Dendritic cell treated with granulocyte-macrophage colony-stimulating factor and Interleukin-4, amounts not matched to agents 40 ng/mL and 50 ng/mL, for 4 days (primary cell): ENCODE measurements around the gene CHPF2.

Source experiments
- H3K27ac Mint-ChIP-seq: one replicate; pipeline ENCODE4 v1.8.0; 2022; ENCODE audit warnings: mild to moderate bottlenecking, mixed read lengths
- H3K27me3 Mint-ChIP-seq: one replicate; pipeline ENCODE4 v1.8.0; 2022; ENCODE audit warnings: mild to moderate bottlenecking, mixed read lengths
- H3K36me3 Mint-ChIP-seq: one replicate; pipeline ENCODE4 v1.8.0; 2022; ENCODE audit warnings: low read depth, mixed read lengths
- H3K4me1 Mint-ChIP-seq: one replicate; pipeline ENCODE4 v1.8.0; 2022; ENCODE audit warnings: low read depth, mixed read lengths
- H3K4me3 Mint-ChIP-seq: one replicate; pipeline ENCODE4 v1.8.0; 2022; ENCODE audit warnings: mild to moderate bottlenecking, moderate library complexity, mixed read lengths
- H3K9me3 Mint-ChIP-seq: one replicate; pipeline ENCODE4 v1.8.0; 2022; ENCODE audit warnings: mixed read lengths
- intact Hi-C: fragments of 100-400 bp; cut with micrococcal nuclease; formaldehyde crosslinking; loops from one replicate; pipeline ENCODE4 v1.15.0; 2022

CHPF2 gene

DNA sequence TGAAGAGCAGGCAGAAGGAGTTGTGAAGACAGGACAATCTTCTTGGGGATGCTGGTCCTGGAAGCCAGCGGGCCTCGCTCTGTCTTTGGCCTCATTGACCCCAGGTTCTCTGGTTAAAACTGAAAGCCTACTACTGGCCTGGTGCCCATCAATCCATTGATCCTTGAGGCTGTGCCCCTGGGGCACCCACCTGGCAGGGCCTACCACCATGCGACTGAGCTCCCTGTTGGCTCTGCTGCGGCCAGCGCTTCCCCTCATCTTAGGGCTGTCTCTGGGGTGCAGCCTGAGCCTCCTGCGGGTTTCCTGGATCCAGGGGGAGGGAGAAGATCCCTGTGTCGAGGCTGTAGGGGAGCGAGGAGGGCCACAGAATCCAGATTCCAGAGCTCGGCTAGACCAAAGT is 1.5 kb downstream of the CHPF2 start:
- Mint-ChIP-seq H3K4me3 (peak overlapping the region; percentile 98), H3K36me3 (peaks cover 60% of the 10 kb centered on the region), H3K27me3 (peaks cover 1% of the 10 kb centered on the region), H3K4me1 (peaks cover 33% of the 10 kb centered on the region), H3K9me3 (no peaks in the 10 kb centered on the region), H3K27ac (peak overlapping the region; percentile 96)
- intact Hi-C loops, result no loop called here

DNA sequence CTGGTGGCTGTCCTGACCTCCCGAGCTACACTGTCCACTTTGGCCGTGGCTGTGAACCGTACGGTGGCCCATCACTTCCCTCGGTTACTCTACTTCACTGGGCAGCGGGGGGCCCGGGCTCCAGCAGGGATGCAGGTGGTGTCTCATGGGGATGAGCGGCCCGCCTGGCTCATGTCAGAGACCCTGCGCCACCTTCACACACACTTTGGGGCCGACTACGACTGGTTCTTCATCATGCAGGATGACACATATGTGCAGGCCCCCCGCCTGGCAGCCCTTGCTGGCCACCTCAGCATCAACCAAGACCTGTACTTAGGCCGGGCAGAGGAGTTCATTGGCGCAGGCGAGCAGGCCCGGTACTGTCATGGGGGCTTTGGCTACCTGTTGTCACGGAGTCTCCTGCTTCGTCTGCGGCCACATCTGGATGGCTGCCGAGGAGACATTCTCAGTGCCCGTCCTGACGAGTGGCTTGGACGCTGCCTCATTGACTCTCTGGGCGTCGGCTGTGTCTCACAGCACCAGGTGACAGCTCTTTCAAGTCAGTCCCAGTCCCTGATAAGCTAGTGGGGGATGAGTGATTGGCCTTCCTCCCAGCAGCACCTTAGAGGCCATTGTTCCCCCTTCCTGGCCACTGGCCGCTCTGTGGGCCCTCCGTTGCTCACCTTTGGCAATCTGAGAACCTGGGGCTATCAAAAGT is 3.0 kb downstream of the CHPF2 start:
- intact Hi-C loops, result no loop called here
- no peaks in the 10 kb centered on the region for H3K27me3 Mint-ChIP-seq
- no peak overlapping the region for H3K27ac Mint-ChIP-seq
- H3K4me3 Mint-ChIP-seq, result no peak overlapping the region
- H3K36me3 Mint-ChIP-seq, result peaks cover 75% of the 10 kb centered on the region
- no peaks in the 10 kb centered on the region for H3K9me3 Mint-ChIP-seq
- H3K4me1 Mint-ChIP-seq, result peaks cover 33% of the 10 kb centered on the region

DNA sequence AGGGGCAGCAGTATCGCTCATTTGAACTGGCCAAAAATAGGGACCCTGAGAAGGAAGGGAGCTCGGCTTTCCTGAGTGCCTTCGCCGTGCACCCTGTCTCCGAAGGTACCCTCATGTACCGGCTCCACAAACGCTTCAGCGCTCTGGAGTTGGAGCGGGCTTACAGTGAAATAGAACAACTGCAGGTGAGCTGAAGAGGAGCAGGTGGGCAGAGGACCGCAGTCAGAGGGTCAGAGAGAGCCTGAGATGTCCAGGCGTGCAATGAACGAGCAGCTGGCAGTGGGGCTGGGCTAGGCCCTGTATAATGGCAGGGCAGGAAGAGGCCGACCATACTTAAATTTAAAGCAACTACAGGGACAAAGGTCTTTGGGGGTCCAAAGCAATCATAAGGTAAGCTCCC is 4.1 kb downstream of the CHPF2 start:
- intact Hi-C loops, result no loop called here
- H3K36me3 Mint-ChIP-seq, result peaks cover 76% of the 10 kb centered on the region
- peaks cover 33% of the 10 kb centered on the region for H3K4me1 Mint-ChIP-seq
- no peaks in the 10 kb centered on the region for H3K27me3 Mint-ChIP-seq
- no peak overlapping the region for H3K27ac Mint-ChIP-seq
- H3K9me3 Mint-ChIP-seq, result no peaks in the 10 kb centered on the region
- no peak overlapping the region for H3K4me3 Mint-ChIP-seq

DNA sequence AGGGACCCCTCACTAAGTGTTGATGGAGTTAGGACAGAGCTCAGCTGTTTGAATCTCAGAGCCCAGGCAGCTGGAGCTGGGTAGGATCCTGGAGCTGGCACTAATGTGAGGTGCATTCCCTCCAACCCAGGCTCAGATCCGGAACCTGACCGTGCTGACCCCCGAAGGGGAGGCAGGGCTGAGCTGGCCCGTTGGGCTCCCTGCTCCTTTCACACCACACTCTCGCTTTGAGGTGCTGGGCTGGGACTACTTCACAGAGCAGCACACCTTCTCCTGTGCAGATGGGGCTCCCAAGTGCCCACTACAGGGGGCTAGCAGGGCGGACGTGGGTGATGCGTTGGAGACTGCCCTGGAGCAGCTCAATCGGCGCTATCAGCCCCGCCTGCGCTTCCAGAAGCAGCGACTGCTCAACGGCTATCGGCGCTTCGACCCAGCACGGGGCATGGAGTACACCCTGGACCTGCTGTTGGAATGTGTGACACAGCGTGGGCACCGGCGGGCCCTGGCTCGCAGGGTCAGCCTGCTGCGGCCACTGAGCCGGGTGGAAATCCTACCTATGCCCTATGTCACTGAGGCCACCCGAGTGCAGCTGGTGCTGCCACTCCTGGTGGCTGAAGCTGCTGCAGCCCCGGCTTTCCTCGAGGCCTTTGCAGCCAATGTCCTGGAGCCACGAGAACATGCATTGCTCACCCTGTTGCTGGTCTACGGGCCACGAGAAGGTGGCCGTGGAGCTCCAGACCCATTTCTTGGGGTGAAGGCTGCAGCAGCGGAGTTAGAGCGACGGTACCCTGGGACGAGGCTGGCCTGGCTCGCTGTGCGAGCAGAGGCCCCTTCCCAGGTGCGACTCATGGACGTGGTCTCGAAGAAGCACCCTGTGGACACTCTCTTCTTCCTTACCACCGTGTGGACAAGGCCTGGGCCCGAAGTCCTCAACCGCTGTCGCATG is 5.2 kb downstream of the CHPF2 start:
- no peak overlapping the region for H3K4me3 Mint-ChIP-seq
- H3K4me1 Mint-ChIP-seq, result peaks cover 24% of the 10 kb centered on the region
- H3K27me3 Mint-ChIP-seq, result peaks cover 2% of the 10 kb centered on the region
- intact Hi-C loops, result no loop called here
- H3K27ac Mint-ChIP-seq, result no peak overlapping the region
- no peaks in the 10 kb centered on the region for H3K9me3 Mint-ChIP-seq
- H3K36me3 Mint-ChIP-seq, result peaks cover 76% of the 10 kb centered on the region

DNA sequence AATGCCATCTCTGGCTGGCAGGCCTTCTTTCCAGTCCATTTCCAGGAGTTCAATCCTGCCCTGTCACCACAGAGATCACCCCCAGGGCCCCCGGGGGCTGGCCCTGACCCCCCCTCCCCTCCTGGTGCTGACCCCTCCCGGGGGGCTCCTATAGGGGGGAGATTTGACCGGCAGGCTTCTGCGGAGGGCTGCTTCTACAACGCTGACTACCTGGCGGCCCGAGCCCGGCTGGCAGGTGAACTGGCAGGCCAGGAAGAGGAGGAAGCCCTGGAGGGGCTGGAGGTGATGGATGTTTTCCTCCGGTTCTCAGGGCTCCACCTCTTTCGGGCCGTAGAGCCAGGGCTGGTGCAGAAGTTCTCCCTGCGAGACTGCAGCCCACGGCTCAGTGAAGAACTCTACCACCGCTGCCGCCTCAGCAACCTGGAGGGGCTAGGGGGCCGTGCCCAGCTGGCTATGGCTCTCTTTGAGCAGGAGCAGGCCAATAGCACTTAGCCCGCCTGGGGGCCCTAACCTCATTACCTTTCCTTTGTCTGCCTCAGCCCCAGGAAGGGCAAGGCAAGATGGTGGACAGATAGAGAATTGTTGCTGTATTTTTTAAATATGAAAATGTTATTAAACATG is 6.0 kb downstream of the CHPF2 start:
- peaks cover 25% of the 10 kb centered on the region for H3K4me1 Mint-ChIP-seq
- no peak overlapping the region for H3K4me3 Mint-ChIP-seq
- H3K36me3 Mint-ChIP-seq, result peaks cover 68% of the 10 kb centered on the region
- H3K27ac Mint-ChIP-seq, result no peak overlapping the region
- no peaks in the 10 kb centered on the region for H3K9me3 Mint-ChIP-seq
- peaks cover 5% of the 10 kb centered on the region for H3K27me3 Mint-ChIP-seq
- intact Hi-C loops, result no loop called here

DNA sequence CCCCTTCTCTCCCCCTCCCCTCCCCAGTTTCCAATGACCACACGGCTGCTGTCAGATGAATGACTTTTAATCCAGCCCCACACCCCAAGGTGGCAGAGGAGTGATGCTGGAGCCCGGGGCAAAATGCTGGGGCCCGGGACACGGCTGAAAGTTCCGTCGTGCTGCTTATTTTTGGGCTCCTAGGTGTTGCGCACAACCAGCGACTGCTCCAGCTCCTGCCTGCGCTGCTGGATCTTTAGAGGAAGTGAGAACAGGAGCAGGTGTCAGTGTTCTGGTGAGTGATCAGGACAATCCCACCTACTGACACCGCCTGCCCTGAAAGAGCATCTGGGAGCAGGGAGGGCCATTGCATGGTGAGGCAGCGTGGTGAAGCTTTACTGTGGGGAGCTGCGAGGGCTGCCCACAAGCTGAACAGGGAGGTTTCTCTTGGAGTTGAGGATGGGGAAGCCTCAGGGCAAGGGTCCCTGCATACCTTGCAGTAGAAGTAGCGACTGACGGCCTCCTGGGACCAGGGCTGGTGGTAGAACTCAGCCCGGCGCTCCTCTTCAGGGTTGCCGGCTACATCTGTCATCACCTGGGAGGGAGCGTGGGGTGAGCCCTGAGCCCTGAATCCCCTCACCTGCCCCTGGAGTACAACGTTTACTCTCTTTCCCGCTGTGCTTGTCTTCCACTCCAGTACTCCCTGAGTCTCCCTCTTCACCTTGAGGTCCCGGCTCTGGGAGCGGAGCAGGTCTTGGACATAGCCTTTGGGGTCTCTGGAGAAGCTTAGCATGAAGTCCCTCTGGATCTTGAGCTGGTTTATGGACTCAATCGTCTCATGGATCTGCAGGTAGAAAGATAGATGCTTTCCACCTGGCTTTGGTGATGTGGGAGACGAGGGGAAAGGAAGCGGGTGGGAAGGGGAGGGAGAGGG is 6.9 kb downstream of the CHPF2 start:
- Mint-ChIP-seq H3K27ac (no peak overlapping the region), H3K27me3 (peaks cover 13% of the 10 kb centered on the region), H3K9me3 (no peaks in the 10 kb centered on the region), H3K4me1 (peaks cover 25% of the 10 kb centered on the region), H3K36me3 (peaks cover 60% of the 10 kb centered on the region), H3K4me3 (no peak overlapping the region)
- intact Hi-C loops, result no loop called here

DNA sequence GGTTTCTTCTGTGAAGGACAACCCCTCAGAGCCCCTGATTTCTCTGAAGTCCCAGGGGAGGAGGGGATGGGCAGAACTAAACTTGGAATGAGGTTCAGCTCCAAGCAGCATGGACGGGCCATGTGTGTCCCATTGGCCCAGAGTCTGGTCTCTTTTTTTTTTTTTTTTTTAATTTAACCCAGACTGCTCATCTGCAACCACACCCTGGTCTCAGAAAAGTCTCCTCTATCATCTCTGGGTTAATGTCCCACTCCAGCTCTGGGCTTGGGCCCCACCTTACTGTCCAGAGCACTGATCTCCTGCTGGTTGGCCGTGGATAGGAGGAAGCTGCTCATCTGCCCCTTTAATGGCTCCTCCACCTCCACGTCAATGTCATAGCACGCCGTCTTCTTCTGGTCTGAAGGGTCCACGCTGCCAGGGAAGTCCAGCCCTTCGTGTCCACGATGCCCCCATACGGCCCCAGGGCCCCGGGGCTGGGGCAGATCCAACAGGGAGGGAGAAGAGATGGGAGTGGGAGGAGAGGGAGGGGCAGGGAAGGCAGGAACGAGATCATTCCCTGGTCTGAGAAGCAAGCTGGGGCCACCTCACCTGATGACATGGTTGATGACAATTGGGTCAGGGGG is 7.7 kb downstream of the CHPF2 start:
- H3K9me3 Mint-ChIP-seq, result no peaks in the 10 kb centered on the region
- peaks cover 19% of the 10 kb centered on the region for H3K27me3 Mint-ChIP-seq
- H3K36me3 Mint-ChIP-seq, result peaks cover 53% of the 10 kb centered on the region
- H3K4me1 Mint-ChIP-seq, result peaks cover 21% of the 10 kb centered on the region
- no peak overlapping the region for H3K27ac Mint-ChIP-seq
- intact Hi-C loops, result no loop called here
- H3K4me3 Mint-ChIP-seq, result no peak overlapping the region

DNA sequence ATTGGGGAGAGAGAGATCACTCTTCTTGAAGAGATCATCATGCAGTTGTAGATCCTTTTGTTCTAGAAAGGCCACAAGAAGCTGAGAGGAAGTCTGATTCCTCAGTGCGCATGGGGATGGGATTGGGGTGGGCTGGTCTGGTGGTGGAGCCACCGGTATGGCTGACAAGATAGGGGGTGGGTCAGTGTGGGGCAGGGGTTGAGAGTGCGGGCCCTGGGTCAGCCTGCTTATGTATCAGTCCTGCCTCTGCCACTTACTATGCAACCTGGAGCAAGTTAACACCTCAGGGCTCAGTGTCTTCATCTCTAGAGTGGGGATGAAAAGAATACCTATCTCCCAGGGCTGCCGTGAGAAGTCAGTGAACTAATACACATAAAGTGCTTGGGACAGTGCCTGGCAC is 8.3 kb downstream of the CHPF2 start:
- no peak overlapping the region for H3K4me3 Mint-ChIP-seq
- intact Hi-C loops, result no loop called here
- H3K27me3 Mint-ChIP-seq, result peaks cover 23% of the 10 kb centered on the region
- H3K4me1 Mint-ChIP-seq, result peaks cover 15% of the 10 kb centered on the region
- H3K27ac Mint-ChIP-seq, result no peak overlapping the region
- H3K9me3 Mint-ChIP-seq, result no peaks in the 10 kb centered on the region
- peaks cover 47% of the 10 kb centered on the region for H3K36me3 Mint-ChIP-seq

DNA sequence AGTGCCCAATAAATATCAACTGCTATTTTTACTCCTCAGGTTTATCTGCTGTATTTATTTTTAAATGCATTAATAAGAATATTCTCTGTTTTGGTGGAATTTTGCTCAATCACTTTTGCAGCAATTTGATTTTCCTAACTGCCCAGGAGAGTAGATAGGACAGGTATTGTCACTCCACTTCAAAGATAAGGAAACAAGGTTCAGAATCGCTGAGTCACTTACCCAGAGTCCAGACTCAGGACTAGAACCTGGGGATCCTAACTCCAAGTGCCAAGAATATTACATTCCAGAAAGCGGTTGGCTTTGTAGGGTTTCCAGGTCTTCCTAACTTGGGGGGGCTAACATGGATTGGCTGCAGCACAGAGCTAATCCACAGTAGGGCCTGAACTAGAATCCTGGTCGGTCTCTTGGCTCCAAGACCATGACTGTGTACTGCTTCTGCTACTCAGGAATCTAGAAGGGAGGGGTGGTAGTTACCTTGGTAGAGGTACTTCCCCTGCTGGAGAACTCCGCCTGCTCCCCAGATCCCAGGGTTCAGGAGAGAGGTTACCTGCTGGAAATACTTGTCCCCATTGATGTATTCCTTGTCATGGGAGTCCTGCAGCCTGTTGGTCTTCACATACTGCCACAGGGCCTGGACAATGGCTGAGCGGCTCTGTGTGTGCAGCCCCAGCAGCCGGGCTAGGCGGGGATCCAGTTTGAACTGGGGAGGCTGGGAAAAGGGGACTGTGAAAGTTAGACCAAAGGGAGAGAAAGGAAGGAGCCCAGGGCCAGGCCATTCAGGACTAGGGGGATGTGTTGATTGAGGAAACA is 8.9 kb downstream of the CHPF2 start:
- Mint-ChIP-seq H3K36me3 (peaks cover 42% of the 10 kb centered on the region), H3K4me3 (no peak overlapping the region), H3K27me3 (peaks cover 29% of the 10 kb centered on the region), H3K27ac (no peak overlapping the region), H3K4me1 (peaks cover 15% of the 10 kb centered on the region), H3K9me3 (no peaks in the 10 kb centered on the region)
- intact Hi-C loops, result no loop called here

DNA sequence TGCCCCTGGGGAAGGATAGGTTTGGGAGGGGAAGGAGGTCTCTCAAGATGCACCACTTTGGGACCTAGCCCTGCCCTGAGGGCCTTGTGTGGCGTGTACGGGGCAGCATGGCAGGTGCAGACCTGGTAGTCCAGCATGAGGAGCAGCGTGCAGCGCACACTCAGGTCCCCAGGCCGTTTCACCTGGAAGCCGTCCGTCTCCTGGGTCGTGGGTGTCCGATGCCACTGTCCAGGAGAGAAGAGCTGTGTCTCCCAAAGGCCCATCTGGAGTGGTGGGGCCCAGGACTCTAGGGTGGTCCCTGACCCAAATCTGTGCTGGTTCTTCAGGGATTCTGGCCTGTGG is 9.4 kb downstream of the CHPF2 start:
- Mint-ChIP-seq H3K9me3 (no peaks in the 10 kb centered on the region), H3K4me1 (peaks cover 15% of the 10 kb centered on the region), H3K27me3 (peaks cover 34% of the 10 kb centered on the region), H3K4me3 (no peak overlapping the region), H3K36me3 (peaks cover 36% of the 10 kb centered on the region), H3K27ac (no peak overlapping the region)
- intact Hi-C loops, result no loop called here

DNA sequence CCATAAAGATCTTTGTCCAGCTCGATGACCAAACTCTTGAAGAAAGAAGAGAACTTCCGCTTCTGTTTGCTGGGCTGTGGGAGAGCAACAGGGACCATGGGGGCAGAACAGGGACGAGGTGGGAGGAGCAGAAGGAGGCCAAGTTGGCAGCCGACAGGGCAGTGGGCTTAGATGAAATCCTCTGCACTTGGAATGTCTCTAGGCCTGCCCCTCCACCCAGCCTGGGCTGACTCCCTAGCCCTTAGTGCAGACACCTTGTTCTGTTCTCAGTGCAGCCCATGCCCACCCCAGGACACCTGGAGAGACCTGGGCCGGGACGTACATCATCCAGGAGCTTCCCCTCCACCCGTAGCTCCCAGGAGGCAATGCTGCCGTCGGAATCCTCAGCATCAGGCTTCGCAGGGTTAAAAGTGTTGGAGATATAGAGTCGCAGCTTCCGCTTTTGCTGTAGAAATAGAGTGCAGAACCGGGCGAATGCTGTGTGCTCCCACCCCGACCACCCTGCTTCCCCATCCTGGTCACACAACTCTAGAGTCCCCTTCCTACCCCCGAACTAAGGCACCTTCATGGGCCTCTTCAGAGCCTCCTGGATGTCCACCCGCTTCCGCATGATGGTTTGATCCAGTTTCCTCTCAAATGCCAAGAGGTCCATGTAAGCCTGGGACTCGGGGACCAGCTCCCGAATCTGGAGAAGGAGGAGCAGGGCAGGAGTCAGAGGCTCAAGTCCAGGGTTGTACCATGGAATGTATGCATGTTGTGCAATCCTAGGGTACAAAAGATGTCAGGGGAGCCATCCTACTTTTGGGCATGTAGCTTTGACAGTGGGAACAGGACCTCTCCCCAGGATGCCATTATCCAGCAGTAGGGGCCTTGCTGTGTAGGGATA is 10.1 kb downstream of the CHPF2 start:
- H3K4me3 Mint-ChIP-seq, result no peak overlapping the region
- intact Hi-C loops, result no loop called here
- H3K9me3 Mint-ChIP-seq, result no peaks in the 10 kb centered on the region
- no peak overlapping the region for H3K27ac Mint-ChIP-seq
- peaks cover 15% of the 10 kb centered on the region for H3K4me1 Mint-ChIP-seq
- peaks cover 41% of the 10 kb centered on the region for H3K27me3 Mint-ChIP-seq
- peaks cover 30% of the 10 kb centered on the region for H3K36me3 Mint-ChIP-seq

DNA sequence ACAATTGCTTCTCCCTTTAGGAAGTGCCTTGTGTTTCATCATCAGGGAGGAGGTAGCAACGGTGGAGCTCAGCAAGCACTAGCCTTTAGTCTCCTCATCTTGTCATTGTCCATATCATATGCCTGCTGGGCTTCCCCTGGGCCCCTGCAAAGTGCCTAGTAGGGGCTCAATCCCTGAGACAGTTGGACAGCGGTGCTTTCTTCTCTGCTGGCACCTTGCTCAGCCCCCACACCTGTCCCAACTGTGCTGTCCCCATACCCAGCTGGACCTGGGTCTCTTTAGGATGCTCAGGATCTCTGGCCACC is 10.7 kb downstream of the CHPF2 start:
- no peak overlapping the region for H3K4me3 Mint-ChIP-seq

More for the DNA sequence above, 10.7 kb downstream of the CHPF2 start:
- Mint-ChIP-seq H3K9me3 (no peaks in the 10 kb centered on the region), H3K27me3 (peaks cover 47% of the 10 kb centered on the region), H3K27ac (no peak overlapping the region), H3K36me3 (peaks cover 24% of the 10 kb centered on the region), H3K4me1 (peaks cover 20% of the 10 kb centered on the region)
- intact Hi-C loops, result no loop called here
